ENCODE results near the gene MRPL14.

The MRPL14 gene

DNA sequence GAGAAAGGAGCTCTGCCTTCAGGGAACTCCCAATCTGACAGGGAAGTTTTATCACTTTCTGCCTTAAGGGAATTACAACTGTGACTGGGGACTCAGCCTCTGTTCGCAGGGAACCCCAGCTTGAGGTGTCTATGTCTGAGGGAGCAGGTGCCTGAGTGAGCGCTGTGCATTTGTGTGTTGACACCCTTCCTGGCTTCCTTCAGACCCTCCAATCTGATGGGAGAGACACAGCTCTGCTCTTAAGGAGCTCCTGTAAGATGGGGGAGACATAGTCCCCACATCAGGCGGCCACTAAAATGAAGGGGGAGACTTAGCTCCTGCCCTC lies 62.3 kb downstream of the MRPL14 start:
- DNase-seq: no peak

DNA sequence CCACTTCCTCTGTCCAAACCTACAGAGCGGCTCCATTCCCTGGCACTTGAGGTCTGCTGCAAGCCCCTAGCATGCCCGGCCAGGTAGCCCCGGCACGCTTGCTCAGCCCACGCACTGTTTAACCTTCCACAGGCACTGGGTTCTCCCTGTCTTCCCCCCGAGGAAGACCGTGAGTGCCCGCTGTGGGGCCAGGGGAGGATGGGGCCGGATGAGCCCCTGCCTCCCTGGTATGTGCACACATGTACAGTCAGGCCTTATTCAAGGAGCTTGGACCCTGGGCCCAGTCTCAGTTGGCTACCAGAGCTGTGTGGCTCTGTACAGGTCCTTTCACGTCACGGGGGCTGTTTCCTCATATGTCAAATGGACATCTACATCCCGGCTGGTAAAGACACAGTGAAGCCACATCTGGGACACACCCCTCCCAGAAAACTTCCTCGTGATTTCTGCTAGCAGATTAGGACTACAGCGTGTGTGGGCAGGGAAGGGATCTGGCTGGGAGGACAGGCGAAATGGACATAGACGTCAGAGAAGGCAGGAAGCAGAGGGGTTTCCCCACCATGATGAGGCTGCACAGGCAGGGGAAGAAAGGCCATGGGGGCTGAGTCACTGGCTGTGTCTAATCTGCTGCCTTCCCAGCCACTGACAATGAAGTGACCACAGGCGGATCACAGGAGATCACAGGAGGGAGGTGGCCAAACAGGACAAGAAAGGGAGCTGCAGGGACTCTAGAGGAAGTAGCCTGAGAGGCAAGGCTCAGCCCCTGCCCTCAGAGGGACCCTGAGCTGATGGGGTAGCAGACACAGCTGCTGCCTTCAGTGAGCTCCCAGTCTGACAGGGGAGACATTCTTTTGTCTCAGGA lies 62.9 kb downstream of the MRPL14 start:
- DNase-seq: no peak

DNA sequence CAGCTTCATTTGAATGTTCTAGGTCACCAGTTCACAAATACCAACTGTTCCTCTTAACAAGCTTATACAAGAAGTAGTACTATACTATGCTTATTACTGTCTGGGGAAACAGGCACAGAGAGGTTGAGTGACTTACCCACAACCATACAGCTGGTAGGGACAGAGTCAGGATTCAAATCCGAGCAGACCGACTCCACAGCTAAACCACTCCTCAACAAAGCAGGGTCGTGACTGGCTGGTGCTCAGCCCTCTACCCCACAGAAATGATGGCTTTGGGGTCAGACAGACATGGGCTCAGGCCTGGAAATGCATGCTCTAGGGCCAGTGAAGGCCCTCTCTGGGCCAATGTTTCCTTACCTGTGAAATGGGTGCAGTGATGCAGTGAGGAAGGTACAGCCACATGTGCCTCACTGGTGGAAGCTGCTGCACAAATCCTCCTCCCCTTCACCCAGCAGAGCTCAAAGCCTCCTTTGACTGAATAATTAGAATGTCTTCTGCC lies 63.6 kb downstream of the MRPL14 start:
- no peak for DNase-seq

Measured in T-helper 1 cell (primary cell).